Measurements from ENCODE around the gene BBX.
"Not testable (repeated sequence)": the region's sequence is repeated elsewhere in the genome, so short reads cannot be mapped to it uniquely, and the experiment has no call there.

Gene BBX

GRCh38 chr3:107555359-107555758, 32.6 kb downstream of the BBX start:
- H3K27ac ChIP-seq: no peak overlapping the region

GRCh38 chr3:107557743-107558142, 35.0 kb downstream of the BBX start:
- ChIA-PET POLR2A (ENCODE audit: low non-redundant PET) (interaction anchor here (0.9 kb wide), 1 partner anchor 15 kb away, joined by 4 read pairs; no protein-coding TSS in a partner anchor), CTCF (no interaction called here)
- H3K27ac ChIP-seq: no peak overlapping the region
- no peak for DNase-seq (ENCODE audit: low spot score)
- no peak for TF ChIP-seq CTCF (conservative IDR thresholded peaks at IDR 0.05; ENCODE audit: low read depth)

More at GRCh38 chr3:107555359-107555758, 32.6 kb downstream of the BBX start:
- ChIA-PET CTCF (no interaction called here), POLR2A (ENCODE audit: low non-redundant PET) (no interaction called here)
- no peak for TF ChIP-seq CTCF (conservative IDR thresholded peaks at IDR 0.05; ENCODE audit: low read depth)
- no peak for DNase-seq (ENCODE audit: low spot score)

- POLR2A ChIA-PET (ENCODE audit: low non-redundant PET): no interaction called here
- no peak for DNase-seq (ENCODE audit: low spot score)
- CTCF ChIA-PET: no interaction called here
- no peak overlapping the region for H3K27ac ChIP-seq
- no peak for TF ChIP-seq CTCF (conservative IDR thresholded peaks at IDR 0.05; ENCODE audit: low read depth)
These were observed 37.4 kb downstream of the BBX start for GRCh38 chr3:107560166-107560565.

- no peak for DNase-seq (ENCODE audit: low spot score)
- no peak for TF ChIP-seq CTCF (conservative IDR thresholded peaks at IDR 0.05; ENCODE audit: low read depth)
- POLR2A ChIA-PET (ENCODE audit: low non-redundant PET): no interaction called here
- CTCF ChIA-PET: interaction anchor here (0.8 kb wide), 1 partner anchor 81 kb away, joined by 3 read pairs; no protein-coding TSS in a partner anchor
- H3K27ac ChIP-seq: no peak overlapping the region
These were observed 39.2 kb downstream of the BBX start for GRCh38 chr3:107561980-107562379.

- POLR2A ChIA-PET (ENCODE audit: low non-redundant PET): no interaction called here
- CTCF ChIA-PET: interaction anchor here (0.6 kb wide), 2 partner anchors 47 to 226 kb away, joined by 4 to 6 read pairs; no protein-coding TSS in a partner anchor
- TF ChIP-seq CTCF (conservative IDR thresholded peaks at IDR 0.05; ENCODE audit: low read depth): no peak
- no peak overlapping the region for H3K27ac ChIP-seq
- DNase-seq (ENCODE audit: low spot score): no peak
These were observed 40.3 kb downstream of the BBX start for GRCh38 chr3:107562969-107563529.

GRCh38 chr3:107565244-107565643, 42.5 kb downstream of the BBX start:
- DNase-seq (ENCODE audit: low spot score); POLR2A ChIA-PET (ENCODE audit: low non-redundant PET); H3K27ac ChIP-seq: not testable (repeated sequence)
- CTCF ChIA-PET: interaction anchor here (0.6 to 1.4 kb wide), 2 partner anchors 9 to 96 kb away, joined by 3 to 5 read pairs; no protein-coding TSS in a partner anchor

GRCh38 chr3:107571089-107571488, 48.3 kb downstream of the BBX start:
- CTCF ChIA-PET; H3K27ac ChIP-seq; POLR2A ChIA-PET (ENCODE audit: low non-redundant PET); DNase-seq (ENCODE audit: low spot score): not testable (repeated sequence)

GRCh38 chr3:107571492-107571891, 48.7 kb downstream of the BBX start:
- POLR2A ChIA-PET (ENCODE audit: low non-redundant PET); CTCF ChIA-PET; DNase-seq (ENCODE audit: low spot score); H3K27ac ChIP-seq: not testable (repeated sequence)

Measured in RWPE1 (cell line).